ENCODE measurements around the gene ANKIB1. TPM values are rescaled to one million over a fixed set of nuclear protein-coding genes. Genes with fewer than 3 reads are reported as not detected.
A peak's percentile ranks its signal among the peaks of the same experiment; 100 is the strongest.
"Not testable (repeated sequence)": the region's sequence is repeated elsewhere in the genome, so short reads cannot be mapped to it uniquely, and the experiment has no call there.

The ANKIB1 gene
- polyA plus RNA-seq, 4 donors, result 35.1 to 56.0 (median 44.9) TPM

DNA sequence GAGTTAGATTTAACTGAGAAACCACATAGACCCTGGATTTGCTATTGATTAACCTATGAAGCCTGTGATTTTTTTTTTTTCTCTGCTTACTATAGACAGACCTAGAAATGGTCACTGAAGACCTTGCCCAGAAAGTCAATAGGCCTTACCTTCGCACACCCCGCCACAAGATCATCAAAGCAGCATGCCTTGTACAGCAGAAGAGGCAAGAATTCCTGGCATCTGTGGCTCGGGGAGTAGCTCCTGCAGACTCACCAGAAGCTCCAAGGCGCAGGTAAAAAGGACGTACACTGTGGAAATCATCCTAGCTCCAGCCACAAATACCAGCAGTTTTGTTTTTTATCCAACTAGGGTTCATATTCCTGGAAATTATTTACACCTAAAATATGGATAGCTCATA is 145.3 kb downstream of the ANKIB1 start:
- DNase-seq (ENCODE audit: low read depth in 4 of 4, low spot score in 2 of 4), result no peak

DNA sequence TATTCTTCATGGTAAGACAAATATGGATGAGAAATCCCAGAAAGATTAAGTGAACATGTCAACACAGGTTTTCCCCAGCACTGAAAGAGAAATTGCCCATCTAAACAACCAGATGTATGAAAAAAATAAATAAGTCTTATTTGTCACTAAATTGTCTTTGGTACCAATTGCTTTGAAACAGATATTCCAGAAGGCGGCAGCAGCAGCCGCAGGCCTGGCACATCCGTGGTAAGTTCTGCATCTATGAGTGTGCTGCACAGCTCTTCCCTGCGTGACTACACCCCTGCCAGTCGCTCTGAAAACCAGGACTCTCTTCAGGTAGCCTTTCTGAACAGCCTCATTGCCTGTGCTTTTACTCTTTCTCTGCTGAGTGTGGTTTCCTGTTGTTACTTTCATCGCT is 151.8 kb downstream of the ANKIB1 start:
- no peak for DNase-seq (ENCODE audit: low read depth in 4 of 4, low spot score in 2 of 4)

DNA sequence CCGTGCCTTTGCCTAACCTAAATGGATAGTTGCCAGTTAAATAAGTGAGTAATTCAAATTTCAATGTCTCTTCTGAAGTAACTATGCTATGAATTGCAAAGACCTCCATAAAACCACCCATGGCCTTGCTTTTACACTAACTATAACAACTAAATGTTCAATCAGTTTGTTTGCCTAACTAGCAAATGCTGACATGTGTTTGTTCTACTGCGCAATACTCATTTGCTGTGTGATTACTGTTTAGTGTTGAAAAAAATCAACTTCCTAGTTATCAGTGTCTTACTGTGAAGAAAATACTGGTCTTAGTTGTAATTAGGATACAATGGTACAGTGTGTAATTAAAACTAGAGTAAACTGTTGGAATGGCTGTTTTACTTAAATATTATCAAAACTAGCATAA is 154.2 kb downstream of the ANKIB1 start:
- no peak for DNase-seq (ENCODE audit: low read depth in 4 of 4, low spot score in 2 of 4)

DNA sequence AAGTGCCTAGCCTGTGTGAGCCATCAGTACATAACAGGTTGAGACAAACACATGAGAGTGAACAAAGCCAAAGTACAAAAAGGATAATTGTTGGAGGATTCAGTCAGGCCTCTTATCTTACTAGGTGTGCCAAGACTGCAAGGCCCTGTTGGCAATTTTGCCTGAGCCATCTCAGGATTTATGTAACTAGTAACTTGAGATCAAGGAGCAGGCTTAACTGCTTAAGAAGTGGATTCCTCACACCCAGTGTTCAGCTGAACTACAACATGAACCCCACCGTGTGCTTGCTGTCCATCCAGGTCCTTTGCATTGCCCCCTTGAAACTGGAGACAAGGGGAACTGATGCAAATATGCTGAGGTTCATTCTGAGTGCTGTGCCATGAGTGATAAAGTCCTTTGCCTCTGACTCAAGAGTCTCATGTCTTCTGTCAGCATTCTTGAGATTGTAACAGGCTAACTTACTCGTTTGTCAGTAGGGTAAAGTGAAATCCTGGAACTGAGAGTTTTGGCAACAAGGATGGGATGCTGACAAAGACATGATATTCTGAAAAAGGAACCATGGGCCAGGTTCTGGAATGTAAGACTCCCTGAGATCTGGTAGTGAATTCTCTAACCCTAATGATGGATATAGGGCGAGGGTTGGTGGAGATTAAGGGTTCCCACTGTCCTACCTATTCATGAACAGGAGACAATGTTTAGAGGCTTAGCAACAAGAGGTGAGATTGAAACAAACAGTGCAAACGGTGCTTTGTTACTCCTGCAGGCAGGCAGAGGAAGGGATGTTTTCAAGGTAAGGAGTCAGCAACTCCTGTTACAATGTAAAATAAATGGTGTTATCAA is 157.4 kb downstream of the ANKIB1 start:
- no peak for DNase-seq (ENCODE audit: low read depth in 4 of 4, low spot score in 2 of 4)

DNA sequence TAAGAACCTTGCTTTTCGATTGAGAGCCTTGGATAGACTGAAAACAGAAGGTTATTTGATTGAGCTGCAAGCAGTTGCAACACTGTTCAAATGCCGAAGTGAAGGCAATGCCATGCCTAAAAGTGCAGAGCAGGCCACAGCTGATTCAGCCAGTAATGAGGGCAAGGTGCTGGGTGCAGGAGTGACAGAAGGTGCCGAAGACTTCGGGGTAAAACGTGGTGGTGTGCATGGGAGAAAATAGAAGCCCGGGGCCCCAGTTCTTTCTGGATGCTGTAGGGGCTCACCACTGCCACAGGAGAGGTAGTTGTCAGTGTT is 157.9 kb downstream of the ANKIB1 start:
- DNase-seq (ENCODE audit: low read depth in 4 of 4, low spot score in 2 of 4), result no peak

DNA sequence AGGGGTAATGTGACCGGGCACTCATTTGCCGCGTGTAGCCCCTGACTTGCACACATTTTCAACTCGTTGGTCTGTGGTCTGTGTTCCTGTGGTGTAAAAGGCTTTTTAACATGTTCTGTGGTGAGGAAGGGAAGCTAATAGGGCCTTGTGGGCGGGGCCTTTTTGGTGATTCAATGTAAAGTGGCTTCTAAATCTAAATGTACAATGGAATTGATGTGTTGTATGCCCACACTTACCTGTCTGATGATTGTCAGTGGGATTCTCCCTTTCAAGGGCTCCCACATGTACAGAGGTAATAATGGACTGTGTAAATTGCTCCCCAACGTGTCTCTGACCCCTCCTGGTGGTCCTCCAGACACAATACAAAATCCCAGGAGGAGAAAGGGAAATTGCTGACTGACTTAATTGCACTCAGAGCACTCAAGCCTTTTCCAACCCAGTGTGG is 158.4 kb downstream of the ANKIB1 start:
- DNase-seq (ENCODE audit: low read depth in 4 of 4, low spot score in 2 of 4), result no peak

DNA sequence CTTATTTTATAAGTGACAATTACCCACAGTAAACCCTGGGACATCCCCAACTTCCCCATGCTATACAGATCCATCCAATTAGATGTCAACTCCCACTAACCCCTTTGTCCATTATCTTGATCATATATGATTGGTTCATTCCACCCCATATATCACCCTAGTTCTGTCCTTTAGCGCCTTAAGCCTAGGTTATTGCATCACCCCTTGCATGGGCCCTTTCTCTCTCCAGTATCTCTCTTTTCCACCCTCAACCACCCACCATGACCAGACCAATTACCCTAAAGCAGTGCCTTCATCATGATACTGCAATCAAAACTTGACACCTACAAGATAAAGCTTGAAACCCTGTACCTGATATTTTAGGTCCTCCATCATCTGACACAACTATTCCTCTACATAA is 163.6 kb downstream of the ANKIB1 start:
- no peak for DNase-seq (ENCODE audit: low read depth in 4 of 4, low spot score in 2 of 4)

DNA sequence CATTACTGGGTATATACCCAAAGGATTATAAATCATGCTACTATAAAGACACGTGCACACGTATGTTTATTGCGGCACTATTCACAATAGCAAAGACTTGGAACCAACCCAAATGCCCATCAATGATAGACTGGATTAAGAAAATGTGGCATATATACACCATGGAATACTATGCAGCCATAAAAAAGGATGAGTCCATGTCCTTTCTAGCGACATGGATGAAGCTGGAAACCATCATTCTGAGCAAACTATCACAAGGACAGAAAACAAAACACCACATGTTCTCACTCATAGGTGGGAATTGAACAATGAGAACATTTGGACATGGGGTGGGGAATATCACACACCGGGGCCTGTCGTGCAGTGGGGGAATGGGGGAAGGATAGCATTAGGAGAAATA is 164.4 kb downstream of the ANKIB1 start:
- not testable (repeated sequence) for DNase-seq (ENCODE audit: low read depth in 4 of 4, low spot score in 2 of 4)

DNA sequence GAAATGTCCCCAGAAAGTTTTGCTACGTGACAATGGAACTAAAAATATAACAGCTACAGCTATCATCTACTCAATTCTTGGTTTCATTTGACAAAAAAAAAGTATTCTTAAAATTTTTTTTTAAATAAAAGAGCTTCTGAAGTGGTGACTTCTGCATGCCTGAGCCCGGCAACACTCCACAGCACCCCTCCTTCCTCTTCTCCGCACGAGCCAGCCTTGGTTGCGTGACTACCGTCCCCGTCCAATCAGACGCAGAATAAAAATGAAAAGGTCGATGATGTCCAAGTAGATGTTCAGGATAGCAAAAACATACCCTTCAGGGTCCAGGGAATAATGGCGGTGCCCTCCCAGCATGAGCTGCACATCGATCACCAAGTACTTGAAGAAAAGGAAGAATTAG is 167.0 kb downstream of the ANKIB1 start:
- DNase-seq (ENCODE audit: low read depth in 4 of 4, low spot score in 2 of 4), result no peak

DNA sequence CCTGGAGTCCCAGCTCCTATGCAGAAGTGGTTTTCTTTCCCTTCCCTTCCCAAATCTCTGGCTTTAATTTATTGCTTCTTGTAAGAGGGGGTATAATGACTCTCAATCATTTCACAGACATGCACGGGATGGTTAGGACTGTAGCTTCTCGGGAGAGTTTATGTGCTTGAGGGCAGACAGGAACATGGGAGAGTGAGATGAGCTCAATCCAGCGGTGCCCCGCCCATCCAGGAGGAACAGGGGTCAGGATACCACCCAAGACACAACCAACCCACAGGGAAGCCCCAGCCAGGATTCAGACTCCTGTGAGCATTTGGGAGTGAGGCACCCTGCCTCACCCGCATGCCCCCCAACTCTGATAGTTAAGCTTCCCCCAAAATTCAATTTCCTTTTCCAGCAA is 167.8 kb downstream of the ANKIB1 start:
- DNase-seq (ENCODE audit: low read depth in 4 of 4, low spot score in 2 of 4), result no peak

DNA sequence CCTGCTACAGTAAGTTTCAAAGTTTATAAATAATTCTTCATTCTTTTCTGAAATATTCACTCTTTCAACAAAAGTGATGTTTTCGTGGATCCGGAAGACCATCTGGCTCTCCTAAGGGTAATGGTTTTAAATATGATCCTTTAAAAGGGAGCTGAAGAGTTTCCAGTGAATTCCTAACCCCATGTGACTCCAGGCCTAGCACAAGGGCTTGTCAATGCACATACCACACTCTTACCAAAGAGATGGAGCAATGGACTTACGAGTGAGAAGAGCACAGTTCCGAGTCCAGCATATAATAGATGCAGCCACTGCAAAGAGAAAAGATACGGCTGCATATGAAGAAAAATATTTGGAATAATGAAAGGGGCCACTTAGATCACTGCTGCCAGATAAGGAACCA is 169.5 kb downstream of the ANKIB1 start:
- DNase-seq (ENCODE audit: low read depth in 4 of 4, low spot score in 2 of 4), result no peak

DNA sequence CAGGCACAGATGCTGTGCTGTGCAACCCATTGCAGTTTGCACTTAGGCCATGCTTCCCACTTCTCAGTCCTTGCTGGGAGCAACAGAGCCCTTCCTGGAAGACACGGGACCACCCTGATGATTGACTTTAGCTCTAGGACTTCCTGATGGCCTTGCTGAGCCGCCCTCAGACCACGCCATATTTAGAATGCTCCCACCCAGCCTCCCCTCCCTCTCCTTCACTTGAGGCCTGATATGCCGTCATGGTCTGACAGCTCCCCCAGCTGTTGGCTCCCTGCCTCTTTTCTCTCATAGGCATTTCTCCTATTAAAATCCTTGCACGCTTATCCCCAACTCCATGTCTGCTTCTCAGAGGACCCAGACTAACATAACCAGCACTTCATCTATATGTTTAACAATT is 172.1 kb downstream of the ANKIB1 start:
- DNase-seq (ENCODE audit: low read depth in 4 of 4, low spot score in 2 of 4), result no peak

DNA sequence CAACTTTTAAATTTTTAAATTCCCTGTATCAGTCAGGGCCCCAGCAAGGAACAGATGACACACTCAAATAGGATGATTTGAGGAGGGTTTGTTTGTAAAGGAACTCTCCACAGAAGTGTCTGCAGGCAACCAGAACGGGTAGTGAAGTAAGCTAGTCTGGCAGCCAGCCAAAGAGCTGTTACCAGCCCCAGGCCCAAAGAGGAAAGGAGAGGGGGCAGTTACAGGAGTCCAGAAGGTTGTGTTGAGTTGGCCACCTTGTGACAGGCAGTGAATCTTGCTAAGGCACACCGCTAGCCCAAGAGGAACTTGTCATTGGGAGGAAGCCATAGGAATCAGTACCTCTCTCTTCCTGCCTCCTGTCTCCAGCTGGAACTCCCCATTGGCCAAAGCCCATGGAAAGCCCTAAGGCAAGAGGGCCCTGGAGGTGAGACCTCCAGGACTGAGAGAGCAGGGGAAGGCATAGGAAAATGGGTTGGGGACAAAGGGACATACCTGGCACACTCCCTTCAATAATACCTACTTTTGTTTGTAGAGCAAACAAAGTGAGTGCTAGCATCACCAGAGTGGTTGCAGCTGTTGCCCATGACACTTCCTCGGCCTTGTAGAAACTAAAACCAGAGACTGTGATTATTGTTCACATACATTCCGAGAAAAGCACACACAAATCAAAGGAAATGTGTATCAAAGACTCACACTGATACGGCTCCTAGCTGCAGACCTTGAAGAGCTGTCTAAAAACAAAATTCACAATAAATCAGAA is 176.1 kb downstream of the ANKIB1 start:
- peak in 1 of 4 donors; percentile 27 for DNase-seq (ENCODE audit: low read depth in 4 of 4, low spot score in 2 of 4)

DNA sequence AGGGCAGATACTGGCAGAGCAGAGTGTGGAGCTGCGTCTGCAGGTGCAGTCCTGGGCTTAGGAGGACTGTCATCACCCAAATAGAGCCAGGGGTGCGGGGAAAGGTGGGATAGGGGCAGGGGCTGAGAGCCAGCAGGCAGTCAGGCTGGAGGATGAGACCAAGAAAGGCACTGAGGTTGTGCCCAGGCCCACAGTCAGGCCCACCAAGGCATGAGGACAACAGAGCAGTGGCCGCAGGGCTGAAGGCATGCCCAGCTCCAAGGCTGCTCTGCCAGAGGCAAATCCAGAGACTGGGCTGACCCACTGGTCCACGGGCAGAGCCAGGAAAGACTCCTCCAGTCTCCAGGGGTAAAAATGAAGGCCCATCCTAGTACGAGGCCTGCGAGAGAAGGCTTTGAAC is 177.2 kb downstream of the ANKIB1 start:
- DNase-seq (ENCODE audit: low read depth in 4 of 4, low spot score in 2 of 4), result no peak

DNA sequence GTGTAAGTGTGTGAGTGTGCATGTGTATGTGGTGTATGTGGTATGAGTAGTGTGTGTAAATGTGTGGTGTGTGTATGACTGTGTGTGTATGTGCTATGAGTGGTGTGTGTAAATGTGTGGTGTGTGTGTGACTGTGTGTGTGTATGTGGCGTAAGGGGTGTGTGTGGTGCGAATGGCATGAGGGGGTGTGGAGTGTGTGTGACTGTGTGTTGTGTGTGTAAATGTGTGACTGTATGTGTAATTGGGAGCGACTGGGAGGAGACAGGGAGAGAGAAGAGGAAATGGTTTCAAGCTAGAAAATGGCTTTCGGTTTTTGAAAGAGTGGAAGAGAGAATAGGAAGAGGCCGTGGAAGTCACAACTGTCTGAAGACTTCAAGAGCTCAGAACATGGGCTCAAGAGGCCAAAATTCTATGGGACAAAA is 177.9 kb downstream of the ANKIB1 start:
- DNase-seq (ENCODE audit: low read depth in 4 of 4, low spot score in 2 of 4), result no peak

DNA sequence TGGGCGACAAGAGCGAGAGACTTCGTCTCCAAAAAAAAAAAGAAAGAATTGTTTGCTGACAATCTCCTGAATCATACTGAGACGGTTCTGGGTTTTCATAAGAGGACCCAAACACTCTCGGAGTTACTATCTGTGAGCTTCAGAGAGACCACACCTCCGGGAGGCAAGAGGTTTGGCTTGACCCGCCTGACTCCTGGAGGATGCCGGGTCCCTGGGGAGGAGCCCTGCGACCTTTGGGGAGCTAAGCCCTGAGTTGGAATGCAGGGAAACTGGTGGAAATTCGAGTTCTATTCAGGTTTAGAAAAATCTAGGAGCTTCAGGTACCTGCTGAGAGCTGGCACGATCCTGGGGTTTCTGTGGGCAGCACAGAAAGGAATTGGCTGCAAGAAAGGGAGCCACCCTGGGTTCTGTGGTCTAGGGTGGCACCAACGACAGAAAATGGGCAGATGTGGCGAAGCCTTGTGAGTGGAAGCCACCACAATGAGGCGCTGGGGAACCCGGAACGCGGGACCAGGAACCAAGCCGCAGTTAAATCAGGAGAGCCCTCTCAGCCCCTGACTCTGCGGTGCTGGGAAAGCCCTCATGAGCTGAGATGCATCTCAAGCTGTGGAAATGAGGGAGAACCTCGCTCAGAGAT is 179.7 kb downstream of the ANKIB1 start:
- DNase-seq (ENCODE audit: low read depth in 4 of 4, low spot score in 2 of 4), result no peak

DNA sequence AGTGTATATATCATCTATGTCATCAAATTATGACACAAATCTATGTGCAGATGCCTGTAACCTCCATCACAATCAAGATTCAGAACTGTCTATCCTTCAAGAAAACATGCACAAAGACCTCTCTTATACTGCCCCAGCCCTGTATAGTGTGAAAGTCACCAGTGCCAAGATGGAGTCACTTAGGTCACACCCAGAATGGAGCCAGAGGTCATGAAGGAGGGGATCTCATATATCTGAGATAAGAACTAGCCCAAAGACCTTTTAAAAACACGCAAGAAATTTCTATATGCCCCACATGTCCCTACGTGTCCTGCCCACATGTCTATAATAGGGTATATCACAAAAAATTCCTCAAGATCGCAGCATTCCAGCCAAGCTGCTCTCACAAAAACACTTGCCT is 181.4 kb downstream of the ANKIB1 start:
- DNase-seq (ENCODE audit: low read depth in 4 of 4, low spot score in 2 of 4), result no peak

DNA sequence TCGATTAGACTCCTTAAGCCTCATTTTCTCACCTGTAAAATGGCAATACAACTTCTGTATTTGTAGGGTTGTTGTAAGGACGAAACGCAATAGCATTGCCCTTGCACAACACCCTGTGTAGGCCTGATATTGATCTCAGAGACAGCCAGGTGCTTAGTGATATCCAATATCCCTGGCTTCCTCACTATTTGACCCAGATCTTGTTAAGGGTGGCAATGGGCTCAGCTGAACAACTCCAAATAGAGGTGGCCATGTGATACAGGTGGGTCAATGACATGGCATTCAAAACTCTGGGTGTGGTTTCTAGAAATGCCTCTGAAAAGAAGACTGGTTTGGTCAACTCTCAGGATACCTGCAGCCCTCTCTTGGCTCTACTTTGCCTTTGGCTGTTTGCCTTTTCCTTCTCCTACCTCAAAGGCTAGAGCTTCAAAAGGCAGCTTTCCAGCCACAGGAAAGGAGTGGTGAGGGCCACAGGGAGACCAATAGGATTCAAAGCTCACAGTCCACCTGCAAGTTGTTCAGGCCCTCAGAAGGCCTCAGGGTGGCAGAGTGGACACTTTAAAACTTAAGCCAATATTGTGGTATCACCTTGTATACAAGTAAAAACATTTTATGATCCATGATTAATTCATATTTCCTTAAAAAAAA is 186.6 kb downstream of the ANKIB1 start:
- no peak for DNase-seq (ENCODE audit: low read depth in 4 of 4, low spot score in 2 of 4)

DNA sequence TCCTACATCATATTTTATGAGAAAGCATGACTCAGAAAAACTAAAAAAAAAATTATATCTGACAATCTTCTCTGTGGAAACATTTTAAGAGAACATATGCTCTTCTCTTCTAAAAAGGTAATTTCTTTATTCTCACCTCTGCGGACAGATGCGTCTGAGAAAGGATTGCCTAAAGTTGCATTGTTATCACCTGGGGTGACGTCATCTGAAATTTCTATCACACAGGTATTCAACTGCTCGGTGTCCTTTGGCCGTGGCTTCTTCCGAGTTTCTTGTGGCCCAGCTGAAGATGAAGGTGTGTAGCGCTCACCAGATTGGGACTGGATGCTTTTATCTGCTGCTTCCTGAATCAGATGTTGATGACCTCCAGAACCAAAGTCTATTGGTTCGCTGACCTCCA is 187.2 kb downstream of the ANKIB1 start:
- DNase-seq (ENCODE audit: low read depth in 4 of 4, low spot score in 2 of 4), result no peak

DNA sequence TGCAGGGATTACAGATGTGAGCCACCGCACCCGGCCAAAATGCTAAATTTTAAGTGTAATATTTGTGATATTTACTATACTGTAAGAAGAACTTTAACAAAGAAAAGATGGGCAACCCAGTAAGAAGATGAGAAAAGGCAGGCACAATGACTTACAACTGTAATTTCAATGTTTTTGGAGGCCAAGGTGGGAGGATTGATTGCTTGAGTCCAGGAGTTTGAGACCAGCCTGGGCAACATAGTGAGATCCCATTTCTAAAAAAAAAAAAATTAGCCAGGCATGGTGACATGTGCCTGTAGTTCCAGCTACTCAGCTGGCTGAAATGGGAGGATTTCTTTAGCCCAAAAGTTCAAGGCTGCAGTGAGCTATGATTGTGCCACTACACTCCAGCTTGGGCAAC is 189.8 kb downstream of the ANKIB1 start:
- no peak for DNase-seq (ENCODE audit: low read depth in 4 of 4, low spot score in 2 of 4)
